GM12892 (cell line): ENCODE results near the gene KCTD12.

Source experiments
- POLR2A ChIP-seq: IDR thresholded peaks from 2 replicates; pipeline ENCODE4 v1.6.1; 2011; ENCODE audit warnings: low read depth, low read length, control low read depth
- TAF1 ChIP-seq: IDR thresholded peaks from 2 replicates; pipeline ENCODE4 v1.6.1; 2011; ENCODE audit warnings: low read depth, mild to moderate bottlenecking, control low read depth, low read length, borderline replicate concordance

- TF ChIP-seq TAF1 (no peak), POLR2A (no peak)
Measured at GRCh38 chr13:76863022-76863421, 23.2 kb downstream of the KCTD12 start.
